ENCODE data around the gene TRAF3IP1. TPM values are rescaled to one million over a fixed set of nuclear protein-coding genes. Genes with fewer than 3 reads are reported as not detected.
A peak's percentile ranks its signal among the peaks of the same experiment; 100 is the strongest.

Gene TRAF3IP1
- total and polyA plus RNA-seq, 2 of the 13 experiments (the other 11 are each of a cell fraction or from before 2014, with no cell fraction given): 4.1 to 12.9 TPM

DNA sequence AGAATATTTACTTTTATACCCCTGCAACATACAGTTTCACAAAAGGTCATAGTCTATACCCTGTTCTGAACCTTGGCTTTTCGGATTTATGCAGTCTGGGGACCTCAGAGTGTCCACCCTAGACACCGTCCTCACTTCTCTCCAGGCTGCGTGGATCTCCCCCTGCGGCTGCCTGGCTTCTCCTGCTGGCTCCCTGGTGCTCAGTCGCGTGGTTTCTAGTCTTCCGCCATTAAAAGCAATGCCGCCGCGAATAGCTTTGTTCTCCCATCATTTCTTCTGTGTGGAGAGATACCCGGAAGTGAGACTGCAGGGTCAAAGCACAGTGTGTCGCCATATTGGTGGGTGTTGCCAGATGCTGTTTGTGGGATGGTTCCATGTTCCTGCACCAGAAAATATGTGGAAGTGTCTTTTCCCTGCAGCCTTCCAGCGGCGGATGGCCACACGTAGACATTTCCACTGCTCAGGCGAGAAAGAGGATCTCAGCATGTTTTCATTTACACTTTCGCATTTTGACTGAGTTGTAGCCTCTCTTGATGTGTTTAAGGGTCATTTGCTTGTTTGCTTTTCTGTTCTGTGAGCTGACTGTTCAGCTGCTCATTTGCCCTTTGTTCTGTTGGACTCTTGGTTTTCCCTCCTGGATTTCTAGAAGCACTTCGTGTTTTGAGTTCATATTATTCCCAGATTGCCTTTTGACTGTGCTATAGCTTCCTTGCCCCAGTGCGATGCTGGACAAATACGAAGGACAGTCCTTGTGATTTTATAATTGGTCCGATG, 83.5 kb downstream of the TRAF3IP1 start (continued):
- TF ChIP-seq DMTF1 (CRISPR knock-in tag; IDR thresholded peaks at IDR 0.05): no peak
- TF ChIP-seq, protein P1, sequence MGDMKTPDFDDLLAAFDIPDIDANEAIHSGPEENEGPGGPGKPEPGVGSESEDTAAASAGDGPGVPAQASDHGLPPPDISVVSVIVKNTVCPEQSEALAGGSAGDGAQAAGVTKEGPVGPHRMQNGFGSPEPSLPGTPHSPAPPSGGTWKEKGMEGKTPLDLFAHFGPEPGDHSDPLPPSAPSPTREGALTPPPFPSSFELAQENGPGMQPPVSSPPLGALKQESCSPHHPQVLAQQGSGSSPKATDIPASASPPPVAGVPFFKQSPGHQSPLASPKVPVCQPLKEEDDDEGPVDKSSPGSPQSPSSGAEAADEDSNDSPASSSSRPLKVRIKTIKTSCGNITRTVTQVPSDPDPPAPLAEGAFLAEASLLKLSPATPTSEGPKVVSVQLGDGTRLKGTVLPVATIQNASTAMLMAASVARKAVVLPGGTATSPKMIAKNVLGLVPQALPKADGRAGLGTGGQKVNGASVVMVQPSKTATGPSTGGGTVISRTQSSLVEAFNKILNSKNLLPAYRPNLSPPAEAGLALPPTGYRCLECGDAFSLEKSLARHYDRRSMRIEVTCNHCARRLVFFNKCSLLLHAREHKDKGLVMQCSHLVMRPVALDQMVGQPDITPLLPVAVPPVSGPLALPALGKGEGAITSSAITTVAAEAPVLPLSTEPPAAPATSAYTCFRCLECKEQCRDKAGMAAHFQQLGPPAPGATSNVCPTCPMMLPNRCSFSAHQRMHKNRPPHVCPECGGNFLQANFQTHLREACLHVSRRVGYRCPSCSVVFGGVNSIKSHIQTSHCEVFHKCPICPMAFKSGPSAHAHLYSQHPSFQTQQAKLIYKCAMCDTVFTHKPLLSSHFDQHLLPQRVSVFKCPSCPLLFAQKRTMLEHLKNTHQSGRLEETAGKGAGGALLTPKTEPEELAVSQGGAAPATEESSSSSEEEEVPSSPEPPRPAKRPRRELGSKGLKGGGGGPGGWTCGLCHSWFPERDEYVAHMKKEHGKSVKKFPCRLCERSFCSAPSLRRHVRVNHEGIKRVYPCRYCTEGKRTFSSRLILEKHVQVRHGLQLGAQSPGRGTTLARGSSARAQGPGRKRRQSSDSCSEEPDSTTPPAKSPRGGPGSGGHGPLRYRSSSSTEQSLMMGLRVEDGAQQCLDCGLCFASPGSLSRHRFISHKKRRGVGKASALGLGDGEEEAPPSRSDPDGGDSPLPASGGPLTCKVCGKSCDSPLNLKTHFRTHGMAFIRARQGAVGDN (CRISPR knock-in tag; IDR thresholded peaks at IDR 0.05): peak; percentile 77
- peak; percentile 39 to 45; a peak in 1 of 4 replicates for TF ChIP-seq NR2F1 (CRISPR knock-in tag; IDR thresholded peaks at IDR 0.05)
- TF ChIP-seq ZNF101 (CRISPR knock-in tag; IDR thresholded peaks at IDR 0.05; ENCODE audit: borderline replicate concordance, low read depth): no peak
- TF ChIP-seq ZBTB7A (CRISPR knock-in tag; IDR thresholded peaks at IDR 0.05): peak; percentile 67; the same call in 1 of the 2 replicates
- TF ChIP-seq YEATS2 (CRISPR knock-in tag; IDR thresholded peaks at IDR 0.05; ENCODE audit: borderline replicate concordance): no peak
- TF ChIP-seq ZFP1 (CRISPR knock-in tag; IDR thresholded peaks at IDR 0.05): peak; percentile 70; the same call in 1 of the 2 replicates
- no peak for TF ChIP-seq HHEX (CRISPR knock-in tag; IDR thresholded peaks at IDR 0.05)
- 0 out of 2 replicates have a peak, but pooled peaks have one; percentile 78 for TF ChIP-seq ZNF260 (CRISPR knock-in tag; IDR thresholded peaks at IDR 0.05; ENCODE audit: borderline replicate concordance, low read depth)
- no peak for TF ChIP-seq PAWR (CRISPR knock-in tag; IDR thresholded peaks at IDR 0.05; ENCODE audit: borderline replicate concordance)
- TF ChIP-seq, protein P2, sequence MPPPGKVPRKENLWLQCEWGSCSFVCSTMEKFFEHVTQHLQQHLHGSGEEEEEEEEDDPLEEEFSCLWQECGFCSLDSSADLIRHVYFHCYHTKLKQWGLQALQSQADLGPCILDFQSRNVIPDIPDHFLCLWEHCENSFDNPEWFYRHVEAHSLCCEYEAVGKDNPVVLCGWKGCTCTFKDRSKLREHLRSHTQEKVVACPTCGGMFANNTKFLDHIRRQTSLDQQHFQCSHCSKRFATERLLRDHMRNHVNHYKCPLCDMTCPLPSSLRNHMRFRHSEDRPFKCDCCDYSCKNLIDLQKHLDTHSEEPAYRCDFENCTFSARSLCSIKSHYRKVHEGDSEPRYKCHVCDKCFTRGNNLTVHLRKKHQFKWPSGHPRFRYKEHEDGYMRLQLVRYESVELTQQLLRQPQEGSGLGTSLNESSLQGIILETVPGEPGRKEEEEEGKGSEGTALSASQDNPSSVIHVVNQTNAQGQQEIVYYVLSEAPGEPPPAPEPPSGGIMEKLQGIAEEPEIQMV (CRISPR knock-in tag; IDR thresholded peaks at IDR 0.05; ENCODE audit: low read depth): no peak
- peak; percentile 47; the same call in 1 of the 2 replicates for TF ChIP-seq ZNF350 (CRISPR knock-in tag; IDR thresholded peaks at IDR 0.05; ENCODE audit: borderline replicate concordance, low read depth)
- TF ChIP-seq CREB1 (IDR thresholded peaks at IDR 0.05): no peak
- TF ChIP-seq CREB1 (CRISPR knock-in tag; IDR thresholded peaks at IDR 0.05): peak; percentile 56; the same call in 1 of the 2 replicates
- TF ChIP-seq, protein P3, sequence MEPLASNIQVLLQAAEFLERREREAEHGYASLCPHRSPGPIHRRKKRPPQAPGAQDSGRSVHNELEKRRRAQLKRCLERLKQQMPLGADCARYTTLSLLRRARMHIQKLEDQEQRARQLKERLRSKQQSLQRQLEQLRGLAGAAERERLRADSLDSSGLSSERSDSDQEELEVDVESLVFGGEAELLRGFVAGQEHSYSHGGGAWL (CRISPR knock-in tag; IDR thresholded peaks at IDR 0.05): no peak
- 0 out of 2 replicates have a peak, but pooled peaks have one; percentile 17 for TF ChIP-seq BATF2 (CRISPR knock-in tag; IDR thresholded peaks at IDR 0.05)
- TF ChIP-seq ZNF337 (CRISPR knock-in tag; IDR thresholded peaks at IDR 0.05; ENCODE audit: borderline replicate concordance, low read depth): peak; percentile 95
